Fibroblast of gingiva (primary cell): ENCODE data around the gene ACOT13.
"Not testable (repeated sequence)": the region's sequence is repeated elsewhere in the genome, so short reads cannot be mapped to it uniquely, and the experiment has no call there.

ENCODE experiments used
- DNase-seq: peaks from one replicate; pipeline ENCODE4 v3.0.0-alpha.2; 2011; ENCODE audit warnings: low read depth

ACOT13 gene

DNA sequence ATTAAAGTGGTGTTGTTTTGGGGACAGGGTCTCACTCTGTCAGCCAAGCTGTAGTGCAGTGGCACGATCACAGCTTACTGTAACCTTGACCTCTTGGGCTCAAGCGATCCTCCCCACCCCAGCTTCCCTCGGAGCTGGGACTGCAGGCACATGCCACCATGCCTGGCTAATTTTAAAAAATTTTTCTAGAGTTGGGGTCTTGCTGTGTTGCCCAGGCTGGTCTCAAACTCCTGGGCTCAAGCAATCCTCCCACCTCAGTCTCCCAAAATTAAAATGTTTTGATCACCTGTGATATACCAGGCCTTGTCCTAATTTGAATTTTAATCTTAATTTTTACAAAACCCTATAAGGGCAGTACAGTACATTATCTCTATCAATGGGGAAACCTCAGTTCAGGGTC lies 25.5 kb downstream of the ACOT13 start:
- no peak for DNase-seq

GRCh38 chr6:24692848-24693592 lies 26.1 kb downstream of the ACOT13 start:
- no peak for DNase-seq

- no peak for DNase-seq
Observed at GRCh38 chr6:24694198-24694597, 27.3 kb downstream of the ACOT13 start.

DNA sequence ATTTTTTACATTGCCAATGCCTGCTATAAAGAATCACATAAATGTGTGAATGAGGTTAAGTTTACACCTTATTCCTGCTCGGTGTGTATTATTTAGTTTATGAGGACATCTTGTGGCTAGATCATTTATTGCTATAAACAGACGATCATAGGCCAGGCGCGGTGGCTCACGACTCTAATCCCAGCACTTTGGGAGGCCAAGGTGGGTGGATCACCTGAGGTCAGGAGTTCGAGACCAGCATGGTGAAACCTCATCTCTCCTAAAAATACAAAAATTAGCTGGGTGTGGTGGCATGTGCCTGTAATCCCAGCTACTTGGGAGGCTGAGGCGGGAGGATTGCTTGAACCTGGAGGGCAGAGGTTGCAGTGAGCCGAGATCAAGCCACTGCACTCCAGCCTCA lies 28.8 kb downstream of the ACOT13 start:
- DNase-seq, result peak; percentile 12

DNA sequence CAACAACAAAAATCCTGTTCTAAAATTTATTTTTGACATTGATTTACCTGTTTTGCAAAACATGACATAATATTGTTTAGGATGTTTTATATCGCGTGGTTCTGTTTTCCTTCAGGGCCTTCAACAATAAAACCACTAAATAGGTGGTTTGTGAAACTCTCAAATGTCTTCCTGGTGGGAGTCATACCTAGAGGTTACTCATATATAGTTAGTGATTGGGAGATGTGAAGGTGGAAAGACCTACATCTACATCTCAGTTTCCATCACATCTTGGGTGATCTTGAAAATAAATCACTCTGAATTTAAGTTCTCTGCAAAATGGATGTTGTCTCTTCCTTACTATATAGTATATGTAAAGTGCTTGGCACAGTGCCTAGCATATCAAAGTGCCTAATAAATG lies 29.2 kb downstream of the ACOT13 start:
- DNase-seq, result no peak

GRCh38 chr6:24699521-24700359 lies 32.9 kb downstream of the ACOT13 start:
- DNase-seq, result no peak

DNA sequence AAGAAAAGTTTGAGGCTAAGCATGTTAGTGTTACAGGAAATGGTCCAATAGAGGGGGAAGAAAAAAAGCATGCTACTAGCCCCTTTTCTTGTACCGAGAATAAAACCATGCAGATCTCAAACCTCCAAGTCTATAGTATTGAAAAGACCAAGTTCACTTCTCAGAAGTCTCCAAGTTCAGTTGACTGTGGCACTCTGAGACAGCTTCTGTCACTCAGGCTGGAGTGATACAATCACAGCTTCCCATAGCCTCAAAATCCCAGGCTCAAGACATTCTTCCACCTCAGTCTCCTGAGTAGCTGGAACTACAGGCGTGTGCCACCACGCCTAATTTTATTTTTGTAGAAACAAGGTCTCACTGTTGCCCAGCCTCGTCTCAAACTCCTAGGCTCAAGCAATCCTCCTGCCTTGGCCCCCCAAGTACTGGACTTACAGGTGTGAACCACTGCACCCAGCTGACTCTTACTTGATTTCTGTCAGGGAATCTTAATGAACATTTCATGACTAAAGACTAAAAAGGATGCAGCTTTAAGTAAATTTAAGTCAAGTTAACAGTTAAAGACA lies 35.9 kb downstream of the ACOT13 start:
- no peak for DNase-seq

- no peak for DNase-seq
Observed at GRCh38 chr6:24704468-24704867, 37.6 kb downstream of the ACOT13 start.

DNA sequence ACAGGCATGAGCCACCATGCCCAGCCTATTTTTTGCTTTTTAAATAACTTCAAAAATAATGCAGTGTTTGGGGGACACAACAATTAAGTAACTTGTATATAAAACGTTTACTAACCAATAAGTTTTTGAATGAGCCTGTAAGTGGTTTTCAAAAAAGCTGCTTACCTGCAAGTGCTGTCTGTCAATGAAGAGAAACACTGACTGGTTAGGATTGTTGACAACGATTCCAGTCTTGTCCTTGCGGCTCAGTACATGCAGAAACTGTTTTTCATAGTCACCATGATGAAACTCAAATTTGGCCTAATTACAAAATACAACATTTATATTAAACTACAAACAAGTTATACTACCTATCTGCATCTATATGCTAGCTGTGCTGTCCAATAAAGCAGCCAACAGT lies 41.7 kb downstream of the ACOT13 start:
- no peak for DNase-seq

DNA sequence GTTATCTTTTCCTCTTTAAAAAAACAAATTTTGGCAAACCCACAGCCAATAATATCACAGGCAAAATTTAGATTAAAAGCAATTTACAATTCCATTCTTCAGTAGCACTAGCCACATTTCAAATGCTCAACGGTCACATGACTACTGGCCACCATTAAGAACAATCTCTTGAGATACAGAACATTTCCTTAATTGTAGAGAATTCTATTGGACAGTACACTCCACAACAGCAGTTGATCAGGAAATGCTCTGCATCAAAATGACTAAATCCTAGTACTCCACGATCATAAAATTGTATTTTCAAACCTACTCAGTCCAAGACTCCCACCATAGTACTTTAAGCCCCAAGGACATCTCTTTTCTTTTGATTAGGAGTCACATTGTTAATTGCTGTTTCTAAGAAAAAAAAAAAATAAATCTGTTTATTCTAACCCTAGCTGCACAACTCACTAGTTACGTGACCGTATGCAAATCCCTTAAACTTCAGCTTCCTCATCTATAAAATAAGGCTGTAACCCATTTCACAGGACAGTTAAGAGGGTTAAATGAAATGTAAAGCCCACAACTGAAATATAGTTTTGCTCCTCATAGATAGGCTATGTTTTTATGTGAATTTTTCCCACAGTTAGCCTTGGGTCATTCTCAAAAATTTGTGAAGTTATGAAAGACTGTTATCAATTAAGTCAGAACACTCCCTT lies 42.3 kb downstream of the ACOT13 start:
- no peak for DNase-seq

DNA sequence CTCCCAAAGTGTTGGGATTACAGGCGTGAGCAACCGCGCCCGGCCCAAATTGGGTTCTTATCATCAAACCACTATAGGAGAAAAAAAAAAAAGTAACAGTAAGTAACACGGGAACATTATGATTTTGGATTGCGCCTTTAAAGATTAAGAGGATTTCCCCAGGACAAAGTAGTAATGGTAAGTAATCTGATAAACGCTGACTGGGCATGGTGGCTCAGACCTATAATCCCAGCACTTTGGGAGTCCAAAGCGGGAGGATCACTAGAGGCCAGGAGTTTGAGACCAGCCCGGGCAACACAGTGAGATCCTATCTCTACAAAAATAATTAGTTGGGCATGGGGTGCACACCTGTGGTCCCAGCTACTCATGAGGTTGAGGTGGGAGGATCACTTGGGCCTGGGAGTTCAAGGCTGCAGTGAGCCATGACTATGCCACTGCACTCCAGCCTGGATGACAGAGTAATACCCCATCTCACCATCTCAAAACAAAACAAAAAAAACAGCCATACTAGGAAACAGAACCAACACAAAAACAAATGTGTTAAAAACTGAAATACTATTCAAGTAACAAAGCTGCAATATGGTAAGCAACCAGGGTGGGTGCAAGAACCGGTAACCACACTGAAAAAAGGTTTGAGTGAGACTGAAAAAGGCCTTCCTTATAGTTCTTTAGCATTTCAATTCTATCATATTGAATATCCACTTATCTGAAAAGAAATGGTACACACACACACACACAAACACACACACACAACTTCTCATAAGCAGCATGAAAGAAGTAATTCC lies 43.8 kb downstream of the ACOT13 start:
- DNase-seq, result no peak

DNA sequence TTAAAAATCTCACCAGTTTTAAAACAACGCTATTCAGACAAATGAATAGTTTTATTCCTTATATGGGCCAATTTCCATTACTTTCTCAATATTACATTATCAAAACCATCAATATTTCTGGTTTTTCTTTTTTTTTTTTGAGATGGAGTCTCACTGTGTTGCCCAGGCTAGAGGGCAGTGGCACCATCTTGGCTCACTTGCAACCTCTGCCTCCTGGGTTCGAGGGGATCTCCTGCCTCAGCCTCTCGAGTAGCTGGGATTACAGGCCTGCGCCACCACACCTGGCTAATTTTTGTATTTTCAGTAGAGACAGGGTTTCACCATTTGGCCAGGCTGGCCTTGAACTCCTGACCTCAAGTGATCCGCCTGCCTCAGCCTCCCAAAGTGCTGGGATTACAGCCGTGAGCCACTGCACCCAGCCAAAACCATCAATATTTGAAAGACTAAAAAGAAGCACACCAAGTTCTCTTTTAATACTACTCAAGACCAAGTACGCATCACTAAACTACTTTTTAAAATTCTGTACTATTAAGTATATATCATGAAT lies 49.8 kb downstream of the ACOT13 start:
- not testable (repeated sequence) for DNase-seq

- DNase-seq, result no peak
Observed at GRCh38 chr6:24718449-24719124, 51.7 kb downstream of the ACOT13 start.

GRCh38 chr6:24719125-24719971 lies 52.5 kb downstream of the ACOT13 start, which contains the start of gene C6orf62:
C6orf62 (minus strand) TSS chr6:24719154; CDS start chr6:24718668, 486 bp downstream.
- peak; percentile 45 for DNase-seq

DNA sequence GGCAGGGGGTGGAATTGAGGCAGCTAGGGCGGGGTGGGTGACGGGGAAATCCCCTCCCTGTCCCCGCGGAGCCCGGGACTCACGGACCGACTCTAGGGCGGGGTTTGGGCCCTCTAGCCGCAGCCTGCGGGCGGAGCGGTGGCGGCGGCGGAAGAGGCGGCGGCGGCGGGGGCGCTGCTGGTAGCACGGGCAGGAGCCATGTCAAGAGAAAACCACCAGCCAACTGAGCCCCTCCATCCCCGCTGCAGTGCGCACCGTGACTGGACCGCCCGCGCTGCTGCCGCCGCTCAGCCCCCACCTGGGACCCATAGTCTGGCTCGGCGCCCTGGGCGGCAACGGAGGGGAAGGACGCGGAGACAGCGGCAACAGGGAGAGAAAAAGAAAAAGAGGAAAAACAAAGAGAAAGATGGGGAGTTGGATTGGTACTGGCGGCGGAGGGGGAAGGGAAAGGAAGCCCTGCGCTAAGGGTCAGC lies 53.3 kb downstream of the ACOT13 start:
- DNase-seq, result peak; percentile 60

GRCh38 chr6:24720604-24721460 lies 54.0 kb downstream of the ACOT13 start:
- DNase-seq, result peak; percentile 100

GRCh38 chr6:24721461-24722215 lies 54.8 kb downstream of the ACOT13 start:
- DNase-seq, result no peak

DNA sequence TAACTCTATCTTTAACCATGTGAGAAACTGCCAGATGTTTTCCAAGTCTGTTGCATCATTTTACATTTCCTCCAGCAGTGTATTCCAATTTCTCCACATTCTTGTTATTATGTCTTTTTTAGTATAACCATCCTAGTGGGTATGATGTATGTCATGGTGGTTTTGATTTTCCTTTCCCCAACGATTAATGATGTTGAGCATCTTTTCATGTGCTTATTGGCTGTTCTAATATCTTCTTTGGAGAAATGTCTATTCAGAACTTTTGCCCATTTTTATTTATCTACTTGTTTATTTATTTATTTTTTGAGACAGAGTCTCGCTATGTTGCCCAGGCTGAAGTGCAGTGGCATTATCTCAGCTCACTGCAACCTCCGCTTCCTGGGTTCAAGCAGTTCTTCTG lies 56.4 kb downstream of the ACOT13 start:
- DNase-seq, result no peak
